GM19023 (cell line): ENCODE results near the gene WDR88.
"Not testable (repeated sequence)": the region's sequence is repeated elsewhere in the genome, so short reads cannot be mapped to it uniquely, and the experiment has no call there.

Experiments used
- ATAC-seq: cut with Tn5 transposase; IDR thresholded peaks from one replicate; pipeline ENCODE4 v1.9.1; 2021; ENCODE audit warnings: mild to moderate bottlenecking, moderate library complexity; ENCODE audit not compliant: unreplicated experiment

The WDR88 gene

GRCh38 chr19:33126712-33127111 is 5.2 kb upstream of the WDR88 start:
- not testable (repeated sequence) for ATAC-seq

- ATAC-seq: no peak
Measured at GRCh38 chr19:33129901-33130300, 2.0 kb upstream of the WDR88 start.

- no peak for ATAC-seq
Measured at GRCh38 chr19:33130433-33130832, 1.5 kb upstream of the WDR88 start.

- no peak for ATAC-seq
Measured at GRCh38 chr19:33132425-33132824, 511 bp downstream of the WDR88 start.

- no peak for ATAC-seq
Measured at GRCh38 chr19:33133438-33134031, 1.6 kb downstream of the WDR88 start.

- ATAC-seq: no peak
Measured at GRCh38 chr19:33134571-33135041, 2.7 kb downstream of the WDR88 start.

GRCh38 chr19:33139165-33139564 is 7.3 kb downstream of the WDR88 start:
- ATAC-seq: no peak

GRCh38 chr19:33143897-33144405 is 12.0 kb downstream of the WDR88 start:
- ATAC-seq: no peak

GRCh38 chr19:33146209-33146608 is 14.3 kb downstream of the WDR88 start:
- no peak for ATAC-seq

GRCh38 chr19:33147538-33147937 is 15.6 kb downstream of the WDR88 start:
- ATAC-seq: no peak

- ATAC-seq: no peak
Measured at GRCh38 chr19:33150852-33151518, 19.1 kb downstream of the WDR88 start.

GRCh38 chr19:33152176-33152575 is 20.3 kb downstream of the WDR88 start:
- no peak for ATAC-seq

GRCh38 chr19:33152625-33153024 is 20.7 kb downstream of the WDR88 start:
- not testable (repeated sequence) for ATAC-seq

- not testable (repeated sequence) for ATAC-seq
Measured at GRCh38 chr19:33154313-33154712, 22.4 kb downstream of the WDR88 start.

GRCh38 chr19:33156334-33156733 is 24.4 kb downstream of the WDR88 start:
- ATAC-seq: no peak

- ATAC-seq: no peak
Measured at GRCh38 chr19:33157906-33158305, 26.0 kb downstream of the WDR88 start.

- no peak for ATAC-seq
Measured at GRCh38 chr19:33158365-33158764, 26.5 kb downstream of the WDR88 start.

GRCh38 chr19:33159149-33159548 is 27.2 kb downstream of the WDR88 start:
- no peak for ATAC-seq

- no peak for ATAC-seq
Measured at GRCh38 chr19:33159893-33160292, 28.0 kb downstream of the WDR88 start.

GRCh38 chr19:33161201-33161600 is 29.3 kb downstream of the WDR88 start:
- ATAC-seq: no peak

GRCh38 chr19:33163481-33163880 is 31.6 kb downstream of the WDR88 start:
- no peak for ATAC-seq

- not testable (repeated sequence) for ATAC-seq
Measured at GRCh38 chr19:33166037-33166436, 34.1 kb downstream of the WDR88 start.
